ENCODE data around the gene DCST2.

DCST2 gene

GRCh38 chr1:155033524-155033923, at the start of gene DCST2, which contains the start of gene DCST1:
Gene DCST2 (minus strand): TSS chr1:155033781. CDS start chr1:155033701, 80 bp downstream.
Gene DCST1 (plus strand): TSS chr1:155033824. CDS start chr1:155034037, 213 bp downstream.
- no peak for DNase-seq

- DNase-seq, result no peak
These were observed 49.5 kb upstream of the DCST2 start for GRCh38 chr1:155083052-155083541.

GRCh38 chr1:155082301-155083051, 48.9 kb upstream of the DCST2 start:
- no peak for DNase-seq

GRCh38 chr1:155081472-155082300, 48.1 kb upstream of the DCST2 start:
- DNase-seq, result no peak

DNA sequence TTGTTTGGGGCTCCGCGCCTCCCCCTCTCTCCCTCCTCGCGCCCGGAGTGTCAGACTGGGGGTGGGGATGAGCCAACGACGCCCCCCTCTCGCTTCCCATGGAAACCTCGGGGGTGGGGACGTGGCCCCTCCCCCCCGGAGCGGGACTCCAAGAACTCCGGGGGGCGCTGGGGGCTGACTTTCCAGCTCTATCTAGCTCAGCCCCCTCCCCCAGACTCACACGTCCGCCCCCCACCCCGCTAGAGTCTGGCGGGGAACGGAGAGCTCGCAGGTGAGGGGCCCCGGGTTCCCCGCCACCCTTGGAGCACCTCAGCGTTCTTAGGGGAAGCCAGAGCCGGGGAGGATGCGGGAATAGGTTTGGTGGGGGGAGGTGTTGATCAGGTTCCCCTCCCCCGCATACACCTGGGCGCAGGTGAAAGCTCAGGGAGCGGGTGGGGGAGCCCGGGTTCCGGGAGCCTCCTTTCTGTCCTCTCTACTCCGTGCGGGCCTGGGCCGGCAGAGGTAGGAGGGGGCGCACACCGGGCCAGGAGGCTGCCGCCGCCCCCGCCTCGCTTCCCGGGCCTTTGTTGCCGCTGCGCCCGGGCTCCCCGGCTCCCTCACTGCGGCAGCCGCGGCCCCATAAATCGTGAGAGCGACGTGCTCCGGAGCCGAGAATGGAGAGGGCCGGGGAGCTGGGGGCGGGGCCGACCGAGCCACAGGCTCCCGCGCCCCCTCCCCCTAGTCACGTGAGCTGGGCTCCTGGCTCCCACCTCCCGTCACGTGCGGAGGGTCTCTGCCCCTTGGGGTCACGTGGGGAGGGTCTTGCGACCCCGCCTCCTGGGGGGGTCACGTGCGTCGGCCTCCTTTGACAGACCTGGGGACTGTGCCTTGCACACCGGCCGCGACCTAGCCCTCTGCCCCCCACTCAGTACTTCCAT, 47.0 kb upstream of the DCST2 start:
- peak; percentile 65 for DNase-seq

DNA sequence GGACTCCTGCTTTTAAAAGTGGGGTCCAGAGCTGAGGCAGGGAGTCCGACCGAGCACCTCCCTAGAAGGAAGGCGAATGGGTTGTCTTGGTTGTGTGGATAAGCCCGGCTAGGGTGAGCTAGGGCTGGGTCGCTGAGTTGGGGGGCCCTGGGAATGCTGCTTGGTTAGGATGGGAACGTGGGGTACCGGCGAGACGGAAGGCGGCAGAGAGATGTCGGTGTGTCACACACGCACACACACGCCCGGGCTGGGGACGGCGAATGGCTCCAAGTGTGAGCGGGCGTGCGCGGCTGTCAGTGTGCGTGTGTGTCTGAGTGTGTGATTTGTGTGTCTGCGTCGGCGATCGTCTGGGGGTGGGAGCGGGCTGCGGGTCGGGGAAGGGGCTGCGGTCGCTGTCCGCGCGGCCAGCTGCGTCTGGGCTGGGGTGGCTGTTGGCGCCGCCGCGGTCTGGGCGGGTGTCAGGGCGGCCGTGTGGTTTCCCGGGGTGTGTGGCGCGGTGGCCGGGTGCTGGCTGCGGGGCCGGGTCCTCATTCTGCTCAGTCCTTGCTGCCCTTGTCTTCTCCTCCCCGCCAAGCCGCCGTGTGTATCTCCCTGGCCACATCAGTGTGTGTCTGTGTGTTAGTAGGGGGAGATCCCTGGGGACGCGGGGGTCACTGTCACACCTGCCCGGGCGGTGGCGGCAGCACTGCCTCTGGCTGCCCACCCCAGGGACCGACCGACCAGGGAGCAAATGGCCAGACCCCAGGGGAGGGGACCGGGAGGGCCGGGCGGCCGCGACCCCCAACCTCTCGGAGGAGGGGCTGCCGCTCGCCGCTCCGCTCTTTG, 46.1 kb upstream of the DCST2 start:
- no peak for DNase-seq

DNA sequence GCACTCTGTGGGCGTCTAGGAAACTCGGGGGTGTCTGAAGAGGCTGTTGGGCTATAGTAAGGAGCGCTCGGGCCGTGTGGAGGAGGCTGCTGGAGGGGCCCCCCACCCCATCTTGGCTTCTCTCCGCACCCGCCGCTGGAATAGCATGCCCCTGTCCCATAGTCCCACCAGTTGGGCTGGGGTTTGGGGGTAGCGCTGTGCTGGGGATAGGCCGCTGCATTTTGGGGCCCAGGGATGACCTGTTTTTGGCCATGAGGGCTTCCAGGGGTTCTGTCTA, 45.6 kb upstream of the DCST2 start:
- DNase-seq, result no peak

DNA sequence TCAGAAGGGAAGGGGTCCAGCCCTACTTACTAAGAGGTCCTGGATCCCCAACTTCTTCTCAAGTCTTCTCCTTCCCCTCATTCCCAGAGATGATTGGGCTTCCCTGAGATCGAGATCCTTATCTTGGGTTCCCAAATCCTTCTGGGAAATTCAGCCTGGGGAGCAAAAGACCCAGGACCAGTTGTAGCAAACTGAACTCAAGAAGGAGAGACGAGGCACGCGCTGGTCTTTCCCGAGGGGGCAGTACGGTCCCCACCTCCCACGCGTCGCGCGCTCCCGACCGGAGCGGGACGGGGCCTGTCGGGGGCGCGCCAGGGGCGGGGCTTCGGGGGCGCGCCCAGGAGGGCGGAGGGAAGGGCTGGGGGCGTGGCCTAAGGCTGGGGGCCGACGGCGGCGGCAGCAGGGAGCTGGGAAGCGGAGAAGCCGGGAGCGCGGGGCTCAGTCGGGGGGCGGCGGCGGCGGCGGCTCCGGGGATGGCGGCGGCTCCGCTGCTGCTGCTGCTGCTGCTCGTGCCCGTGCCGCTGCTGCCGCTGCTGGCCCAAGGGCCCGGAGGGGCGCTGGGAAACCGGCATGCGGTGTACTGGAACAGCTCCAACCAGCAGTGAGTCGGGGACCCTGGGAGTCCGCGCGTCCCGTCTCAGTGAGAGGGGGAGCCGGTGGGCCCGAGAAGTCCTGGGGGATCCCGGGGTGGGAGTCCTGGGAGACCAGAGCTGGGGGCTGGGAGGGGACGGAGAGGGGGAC, 45.1 kb upstream of the DCST2 start, which contains the start of gene EFNA3:
TSS of gene EFNA3 (plus strand) at position 369 of the 741 bp plus-strand sequence. CDS start at position 474, 105 bp downstream.
- DNase-seq, result no peak

DNA sequence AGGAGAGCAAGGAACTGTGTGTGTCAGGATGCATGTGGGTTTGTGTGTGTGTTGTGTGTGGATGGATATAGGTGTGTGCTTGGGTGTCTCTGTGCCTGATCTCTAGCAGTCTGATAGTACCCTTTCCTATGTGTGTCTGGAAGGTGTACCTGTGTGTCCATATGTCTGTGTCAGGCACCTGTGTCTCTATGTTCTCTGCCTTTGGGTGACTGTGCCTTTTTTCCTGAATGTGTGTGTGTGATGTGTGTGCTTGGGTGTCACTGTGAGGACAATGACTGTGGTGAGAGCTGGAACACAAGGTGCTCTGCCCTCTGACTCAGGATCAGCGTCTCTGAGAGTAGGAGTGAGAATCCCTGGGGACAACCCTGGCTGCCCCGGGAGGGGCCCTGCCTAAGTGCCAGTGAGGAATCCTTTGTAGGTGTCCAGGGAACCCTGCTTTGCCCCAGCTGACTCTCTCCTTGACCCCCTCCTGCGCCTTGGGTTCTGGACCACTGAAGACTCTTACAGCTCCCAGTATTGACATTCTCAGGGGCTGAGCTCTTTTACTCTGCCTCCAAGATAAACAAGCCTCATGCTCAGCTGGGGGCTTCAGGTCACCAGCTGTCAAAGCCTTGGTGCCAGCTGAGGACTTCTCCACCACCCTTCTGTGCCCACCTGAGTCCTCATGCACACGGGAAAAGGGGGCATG, 44.3 kb upstream of the DCST2 start:
- DNase-seq, result no peak

DNA sequence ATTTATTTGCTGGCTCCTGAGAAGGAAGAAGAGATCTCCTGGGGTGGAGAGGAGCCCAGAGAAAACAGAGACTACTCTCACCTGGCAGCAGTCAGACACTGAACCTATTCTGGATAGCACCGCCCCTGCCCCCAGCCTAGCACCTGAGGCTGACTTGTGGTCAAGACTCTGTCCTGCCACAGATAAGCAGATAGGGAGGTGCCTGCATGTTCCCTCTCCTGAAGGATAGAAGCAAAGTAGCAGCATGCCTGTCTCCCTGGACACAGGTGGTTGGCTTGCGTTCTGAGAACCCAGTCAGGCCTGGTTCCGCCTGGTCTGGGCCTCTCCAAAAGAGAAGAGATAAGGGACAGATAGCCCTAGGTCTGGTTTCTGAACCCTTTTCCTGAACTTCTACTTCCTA, 43.8 kb upstream of the DCST2 start:
- DNase-seq, result no peak

DNA sequence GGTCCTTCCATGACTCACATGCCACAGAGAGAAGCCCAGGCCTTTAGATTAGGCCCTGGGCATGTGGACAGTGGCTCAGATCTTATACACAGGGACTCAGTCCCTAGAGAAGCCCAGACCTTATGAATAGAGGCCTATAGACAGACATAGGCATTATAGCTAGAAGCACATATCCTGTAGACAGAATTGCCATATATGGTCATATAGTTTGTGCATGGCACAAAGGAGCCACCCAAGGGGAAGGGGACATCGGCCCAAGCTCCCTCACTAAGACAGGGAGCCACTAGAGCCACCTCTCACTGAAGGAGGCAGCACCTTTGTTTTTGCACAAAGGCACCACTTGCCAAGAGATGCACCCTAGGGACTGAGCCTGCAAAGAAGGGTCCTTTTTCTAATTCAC, 42.8 kb upstream of the DCST2 start:
- no peak for DNase-seq

DNA sequence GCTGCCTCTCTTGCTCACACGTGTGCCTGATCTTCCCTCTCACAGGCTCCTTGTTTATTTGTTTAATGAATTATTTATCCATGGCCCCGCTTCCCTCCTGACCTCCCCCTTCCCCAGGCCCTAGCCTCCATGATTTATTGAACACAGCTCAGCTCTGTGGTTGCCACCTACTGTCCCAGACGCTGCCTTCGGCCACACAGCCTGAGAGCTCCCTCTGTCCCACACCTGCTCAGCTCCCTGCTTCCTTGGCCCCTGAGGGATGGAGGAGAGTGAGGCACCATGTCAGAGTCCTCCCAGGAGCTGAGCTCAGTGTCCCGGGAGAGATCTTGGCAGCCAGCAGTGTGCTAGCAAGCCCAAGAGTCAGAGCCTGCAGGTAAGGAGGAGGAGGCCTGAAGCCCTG, 42.0 kb upstream of the DCST2 start:
- DNase-seq, result no peak

- DNase-seq, result no peak
These were observed 40.0 kb upstream of the DCST2 start for GRCh38 chr1:155073377-155074242.

DNA sequence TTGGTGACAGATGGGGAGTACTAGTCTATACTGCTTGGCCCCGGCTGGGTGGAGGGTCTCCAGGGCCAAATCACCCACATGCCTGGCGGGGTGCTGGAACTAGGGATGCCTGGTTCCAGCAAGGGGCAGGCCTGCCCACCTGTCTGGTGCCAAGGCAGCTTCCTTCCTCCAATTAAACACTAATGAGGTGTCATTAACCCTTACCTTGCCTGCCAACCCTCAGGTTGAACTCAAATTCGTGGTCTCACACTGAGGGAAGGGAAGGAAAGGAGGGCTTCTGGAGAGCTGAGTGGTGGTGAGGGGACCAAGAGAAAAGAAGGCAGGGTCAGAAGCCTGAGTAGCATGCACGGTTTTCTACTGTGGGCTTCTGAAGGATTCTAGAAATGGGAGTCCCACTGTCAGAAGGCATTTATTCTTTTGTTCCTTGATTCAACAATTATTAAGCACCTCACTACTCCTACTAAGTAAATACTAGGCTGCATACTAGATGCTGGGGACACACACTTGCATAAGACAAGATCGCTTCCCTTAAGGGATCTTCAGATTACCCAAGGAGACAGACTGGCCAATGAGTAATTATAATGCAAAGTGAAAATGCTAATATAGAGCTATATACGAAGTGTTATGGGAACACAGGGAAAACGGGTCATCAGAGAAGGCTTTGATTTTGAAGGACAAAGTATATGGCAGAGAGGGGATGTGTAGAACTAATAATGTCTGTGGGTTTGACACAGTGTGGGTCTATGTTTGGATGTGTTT, 39.1 kb upstream of the DCST2 start:
- no peak for DNase-seq

GRCh38 chr1:155071701-155072100, 38.1 kb upstream of the DCST2 start:
- DNase-seq, result no peak

DNA sequence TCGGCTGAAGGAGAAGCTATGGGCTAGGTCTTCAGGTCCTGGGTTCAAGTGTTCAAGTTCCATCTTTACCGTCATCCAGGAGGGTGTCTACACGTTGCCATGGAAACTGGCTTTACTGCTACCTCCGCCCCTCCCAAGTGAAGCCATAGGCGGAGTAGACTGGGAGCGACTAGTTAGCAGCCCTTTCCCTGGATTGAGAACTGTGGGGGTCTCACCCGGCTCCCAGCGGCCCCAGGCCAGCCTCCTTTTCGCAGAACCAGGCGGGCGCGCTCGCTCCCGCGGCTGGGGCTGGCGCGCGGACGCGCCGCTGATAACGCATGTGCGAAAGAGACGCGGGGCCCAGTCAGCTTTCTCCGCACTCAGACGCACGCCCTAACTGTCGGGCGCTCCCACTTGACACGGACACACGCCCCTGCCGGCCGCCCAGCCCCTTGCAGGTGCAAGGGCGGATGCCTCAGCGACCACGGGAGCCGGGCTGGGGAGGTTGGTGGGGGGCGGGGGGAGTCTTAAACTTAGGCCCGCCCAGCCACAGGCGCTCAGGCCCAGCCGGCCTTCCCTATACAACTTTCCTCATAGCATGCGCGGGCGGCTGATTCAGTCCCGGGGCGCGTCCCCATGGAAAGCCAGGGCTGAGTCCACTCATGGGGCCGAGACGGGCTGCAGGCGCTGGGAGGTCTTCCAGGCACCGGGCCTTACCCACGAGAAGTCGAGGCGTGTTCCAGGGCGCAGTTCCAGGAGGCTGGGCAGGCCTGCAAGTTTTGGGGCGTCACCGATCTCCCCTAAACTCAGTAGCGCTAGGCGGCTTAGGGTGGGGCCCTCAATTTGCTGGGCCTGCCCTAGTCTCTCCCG, 37.4 kb upstream of the DCST2 start:
- peak; percentile 96 for DNase-seq

- DNase-seq, result no peak
These were observed 36.6 kb upstream of the DCST2 start for GRCh38 chr1:155070158-155070621.

Data from NCI-H510A (cell line).